ENCODE data around the gene MEI4. TPM values are rescaled to one million over a fixed set of nuclear protein-coding genes. Genes with fewer than 3 reads are reported as not detected.

MEI4 gene
- total and polyA plus RNA-seq, 2 of the 13 experiments (the other 11 are each of a cell fraction or from before 2014, with no cell fraction given) = not detected

DNA sequence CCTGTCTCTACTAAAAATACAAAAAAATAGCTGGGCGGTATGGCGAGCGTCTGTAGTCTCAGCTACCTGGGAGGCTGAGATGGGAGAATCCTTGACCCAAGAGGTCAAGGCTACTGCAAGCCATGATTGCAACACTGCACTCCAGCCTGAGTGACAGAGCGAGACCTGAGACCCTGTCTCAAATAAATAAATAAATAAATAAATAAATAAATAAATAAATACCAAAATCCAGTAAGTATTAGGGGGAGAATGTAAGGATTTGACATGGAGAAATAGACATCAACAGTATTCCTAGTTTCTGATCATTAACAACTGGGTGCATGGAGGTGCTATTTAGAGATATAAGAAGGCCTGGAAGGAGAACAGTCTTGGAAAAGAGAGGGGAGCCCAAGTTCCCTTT, 125.7 kb downstream of the MEI4 start:
- intact Hi-C loops (cut with micrococcal nuclease; ENCODE audit: unreplicated experiment) = no loop called here
- Histone ChIP-seq H3K4me1 (ENCODE audit: insufficient read depth, low read length) (no peaks in the 10 kb centered on the region), H3K79me2 (ENCODE audit: insufficient read depth, low read length) (no peaks in the 10 kb centered on the region), H3K27ac (ENCODE audit: extremely low read length, insufficient read depth, low read length) (no peak overlapping the region), H4K20me1 (ENCODE audit: insufficient read depth, low read length) (no peaks in the 10 kb centered on the region), H2AFZ (ENCODE audit: low read length) (no peak overlapping the region), H3K4me2 (ENCODE audit: low read depth, low read length) (no peak overlapping the region), H3K36me3 (replicated peaks in 1 of 2; ENCODE audit: control insufficient read depth in 1 of 2, insufficient read depth in 2 of 2, low read length in 2 of 2) (no peaks in the 10 kb centered on the region), H3K9ac (ENCODE audit: insufficient read depth, low read depth, low read length) (no peak overlapping the region), H3K9me3 (ENCODE audit: low read length) (peaks cover 10% of the 10 kb centered on the region), H3K4me3 (replicated peaks in 1 of 3; ENCODE audit: insufficient read depth in 1 of 3, low read depth in 2 of 3, low read length in 3 of 3) (no peak overlapping the region), H3K27me3 (ENCODE audit: control insufficient read depth in 1 of 2, insufficient read depth in 2 of 2, low read length in 2 of 2) (no peaks in the 10 kb centered on the region)
- CTCF ChIA-PET (ENCODE audit: low intra/inter-chr PET ratio, low total read pairs) = no interaction called here
- DNase-seq (ENCODE audit: low spot score) (no peak), FAIRE-seq (no peak), ATAC-seq (no peak)
- POLR2A ChIA-PET = no interaction called here
- no peak for TF ChIP-seq ZNF407 (CRISPR knock-in tag; IDR thresholded peaks at IDR 0.05; ENCODE audit: not compliant biosample characterization)
- no peak for TF ChIP-seq ZNF790 (CRISPR knock-in tag; IDR thresholded peaks at IDR 0.05; ENCODE audit: borderline replicate concordance)
- no peak for TF ChIP-seq TBX2 (CRISPR knock-in tag; IDR thresholded peaks at IDR 0.05; ENCODE audit: borderline replicate concordance)
- TF ChIP-seq, protein P1, sequence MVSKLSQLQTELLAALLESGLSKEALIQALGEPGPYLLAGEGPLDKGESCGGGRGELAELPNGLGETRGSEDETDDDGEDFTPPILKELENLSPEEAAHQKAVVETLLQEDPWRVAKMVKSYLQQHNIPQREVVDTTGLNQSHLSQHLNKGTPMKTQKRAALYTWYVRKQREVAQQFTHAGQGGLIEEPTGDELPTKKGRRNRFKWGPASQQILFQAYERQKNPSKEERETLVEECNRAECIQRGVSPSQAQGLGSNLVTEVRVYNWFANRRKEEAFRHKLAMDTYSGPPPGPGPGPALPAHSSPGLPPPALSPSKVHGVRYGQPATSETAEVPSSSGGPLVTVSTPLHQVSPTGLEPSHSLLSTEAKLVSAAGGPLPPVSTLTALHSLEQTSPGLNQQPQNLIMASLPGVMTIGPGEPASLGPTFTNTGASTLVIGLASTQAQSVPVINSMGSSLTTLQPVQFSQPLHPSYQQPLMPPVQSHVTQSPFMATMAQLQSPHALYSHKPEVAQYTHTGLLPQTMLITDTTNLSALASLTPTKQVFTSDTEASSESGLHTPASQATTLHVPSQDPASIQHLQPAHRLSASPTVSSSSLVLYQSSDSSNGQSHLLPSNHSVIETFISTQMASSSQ (IDR thresholded peaks at IDR 0.05; ENCODE audit: low read depth) = no peak
- TF ChIP-seq, protein P1 (CRISPR knock-in tag; IDR thresholded peaks at IDR 0.05; ENCODE audit: borderline replicate concordance) = no peak
- no peak for TF ChIP-seq ZNF563 (CRISPR knock-in tag; IDR thresholded peaks at IDR 0.05)
- TF ChIP-seq, protein P2, sequence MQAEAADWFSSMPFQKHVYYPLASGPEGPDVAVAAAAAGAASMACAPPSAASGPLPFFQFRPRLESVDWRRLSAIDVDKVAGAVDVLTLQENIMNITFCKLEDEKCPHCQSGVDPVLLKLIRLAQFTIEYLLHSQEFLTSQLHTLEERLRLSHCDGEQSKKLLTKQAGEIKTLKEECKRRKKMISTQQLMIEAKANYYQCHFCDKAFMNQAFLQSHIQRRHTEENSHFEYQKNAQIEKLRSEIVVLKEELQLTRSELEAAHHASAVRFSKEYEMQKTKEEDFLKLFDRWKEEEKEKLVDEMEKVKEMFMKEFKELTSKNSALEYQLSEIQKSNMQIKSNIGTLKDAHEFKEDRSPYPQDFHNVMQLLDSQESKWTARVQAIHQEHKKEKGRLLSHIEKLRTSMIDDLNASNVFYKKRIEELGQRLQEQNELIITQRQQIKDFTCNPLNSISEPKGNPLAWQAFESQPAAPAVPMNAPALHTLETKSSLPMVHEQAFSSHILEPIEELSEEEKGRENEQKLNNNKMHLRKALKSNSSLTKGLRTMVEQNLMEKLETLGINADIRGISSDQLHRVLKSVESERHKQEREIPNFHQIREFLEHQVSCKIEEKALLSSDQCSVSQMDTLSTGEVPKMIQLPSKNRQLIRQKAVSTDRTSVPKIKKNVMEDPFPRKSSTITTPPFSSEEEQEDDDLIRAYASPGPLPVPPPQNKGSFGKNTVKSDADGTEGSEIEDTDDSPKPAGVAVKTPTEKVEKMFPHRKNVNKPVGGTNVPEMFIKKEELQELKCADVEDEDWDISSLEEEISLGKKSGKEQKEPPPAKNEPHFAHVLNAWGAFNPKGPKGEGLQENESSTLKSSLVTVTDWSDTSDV (CRISPR knock-in tag; IDR thresholded peaks at IDR 0.05) = no peak
- no peak for TF ChIP-seq ELF1 (CRISPR knock-in tag; IDR thresholded peaks at IDR 0.05)
- no peak for TF ChIP-seq ZNF550 (CRISPR knock-in tag; IDR thresholded peaks at IDR 0.05; ENCODE audit: borderline replicate concordance)
- BruUV-seq (replicated peaks) = no TSS peak
- in situ Hi-C loops (cut with HindIII; ENCODE audit: extremely low pct_ligation_motif_present, low pct_unique_long_range_greater_than_20kb) = no loop called here
- WGBS (ENCODE audit: low lambda C conversion rate) = 56% methylated on average over 4 of the region's 4 CpGs

Data from HepG2 (cell line).